GM12874 (cell line): ENCODE results near the gene LFNG.

Experiments used
- TF ChIP-seq, protein P1 (sequence below): IDR thresholded peaks from 2 replicates; pipeline ENCODE4 v1.5.1; 2011; ENCODE audit warnings: low read depth, mild to moderate bottlenecking, control low read depth, low read length, moderate library complexity; ENCODE audit not compliant: insufficient read depth

LFNG gene

DNA sequence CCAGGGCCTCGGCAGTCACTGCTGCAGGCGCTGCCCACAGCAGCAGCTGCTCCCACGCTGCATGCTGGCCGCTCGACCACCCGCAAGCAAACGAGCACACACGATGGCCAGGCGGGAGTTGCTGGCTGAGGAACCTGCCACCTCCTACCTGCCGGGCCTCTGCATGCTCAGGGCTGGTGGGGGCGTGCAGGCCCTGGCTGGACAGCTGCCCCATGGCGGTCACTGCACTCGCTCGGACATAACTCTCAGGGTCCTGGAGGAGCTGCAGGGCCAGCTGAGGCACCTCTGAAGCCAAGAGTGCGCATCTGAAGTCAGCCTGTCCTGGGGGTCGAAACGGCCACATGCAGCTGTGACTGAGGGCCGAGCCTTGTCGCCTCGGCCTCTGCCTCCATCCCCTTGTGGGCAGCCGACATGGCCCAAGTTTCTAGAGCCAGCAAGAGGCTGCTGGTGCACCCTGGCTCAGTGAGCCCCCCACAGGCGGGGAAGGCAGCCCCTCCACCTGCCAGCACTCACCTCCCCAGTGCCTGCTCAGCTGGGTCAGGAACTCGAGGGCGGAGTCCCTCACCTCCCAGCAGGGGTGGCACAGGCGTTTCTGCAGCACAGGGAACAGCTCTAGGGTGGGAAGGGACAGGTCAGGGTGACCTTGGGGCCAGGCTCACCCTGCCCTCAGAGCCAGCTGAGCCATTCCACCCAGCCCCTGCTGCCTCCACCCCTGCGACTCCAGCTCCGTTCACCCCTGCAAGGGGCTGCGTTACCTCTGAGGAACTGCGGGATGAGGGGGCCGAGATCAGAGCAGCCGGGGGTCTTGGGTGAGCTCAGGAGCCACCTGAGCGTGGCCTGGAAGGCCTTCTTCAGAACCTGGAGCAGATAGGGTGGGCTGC lies 19.7 kb downstream of the LFNG start:
- TF ChIP-seq, protein P1, sequence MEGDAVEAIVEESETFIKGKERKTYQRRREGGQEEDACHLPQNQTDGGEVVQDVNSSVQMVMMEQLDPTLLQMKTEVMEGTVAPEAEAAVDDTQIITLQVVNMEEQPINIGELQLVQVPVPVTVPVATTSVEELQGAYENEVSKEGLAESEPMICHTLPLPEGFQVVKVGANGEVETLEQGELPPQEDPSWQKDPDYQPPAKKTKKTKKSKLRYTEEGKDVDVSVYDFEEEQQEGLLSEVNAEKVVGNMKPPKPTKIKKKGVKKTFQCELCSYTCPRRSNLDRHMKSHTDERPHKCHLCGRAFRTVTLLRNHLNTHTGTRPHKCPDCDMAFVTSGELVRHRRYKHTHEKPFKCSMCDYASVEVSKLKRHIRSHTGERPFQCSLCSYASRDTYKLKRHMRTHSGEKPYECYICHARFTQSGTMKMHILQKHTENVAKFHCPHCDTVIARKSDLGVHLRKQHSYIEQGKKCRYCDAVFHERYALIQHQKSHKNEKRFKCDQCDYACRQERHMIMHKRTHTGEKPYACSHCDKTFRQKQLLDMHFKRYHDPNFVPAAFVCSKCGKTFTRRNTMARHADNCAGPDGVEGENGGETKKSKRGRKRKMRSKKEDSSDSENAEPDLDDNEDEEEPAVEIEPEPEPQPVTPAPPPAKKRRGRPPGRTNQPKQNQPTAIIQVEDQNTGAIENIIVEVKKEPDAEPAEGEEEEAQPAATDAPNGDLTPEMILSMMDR = no peak

DNA sequence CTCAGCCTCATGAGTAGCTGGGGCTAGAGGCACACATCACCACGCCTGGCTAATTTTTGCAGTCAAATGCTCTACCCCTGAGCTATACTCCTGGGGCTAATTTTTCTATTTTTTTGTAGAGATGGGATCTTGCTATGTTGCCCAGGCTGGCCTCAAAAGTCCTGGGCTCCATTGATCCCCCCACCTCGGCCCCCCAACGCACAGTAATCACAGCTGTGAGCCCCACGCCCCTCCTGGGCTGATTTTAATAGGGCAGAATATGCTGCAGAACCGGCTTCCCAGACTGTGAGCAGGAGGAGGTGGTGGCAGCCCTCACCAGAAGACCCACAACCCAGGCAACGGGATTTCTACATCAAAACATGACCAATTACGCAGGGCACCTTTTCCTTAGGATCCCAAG lies 20.6 kb downstream of the LFNG start:
- TF ChIP-seq, protein P1 = no peak

DNA sequence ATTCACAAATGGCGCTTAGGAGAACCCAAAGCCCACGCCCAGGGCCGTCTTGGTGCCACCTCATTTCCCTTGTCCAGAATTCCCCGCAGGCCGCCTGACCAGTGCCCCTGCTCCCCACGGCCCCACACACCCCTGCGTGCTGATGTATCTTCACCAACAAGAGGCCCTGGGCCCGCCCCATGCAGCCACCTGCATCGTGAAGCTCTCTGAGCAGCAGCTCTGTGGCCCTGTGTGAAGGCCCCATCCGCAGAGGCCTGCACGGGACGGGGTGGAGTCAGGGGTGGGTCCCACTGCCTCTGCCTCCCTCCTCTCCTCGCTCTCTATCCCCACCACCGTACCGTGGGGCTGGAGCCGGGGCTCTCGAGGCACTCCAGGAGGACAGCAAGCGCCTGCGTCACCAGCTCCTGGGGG lies 21.1 kb downstream of the LFNG start:
- TF ChIP-seq, protein P1 = no peak

DNA sequence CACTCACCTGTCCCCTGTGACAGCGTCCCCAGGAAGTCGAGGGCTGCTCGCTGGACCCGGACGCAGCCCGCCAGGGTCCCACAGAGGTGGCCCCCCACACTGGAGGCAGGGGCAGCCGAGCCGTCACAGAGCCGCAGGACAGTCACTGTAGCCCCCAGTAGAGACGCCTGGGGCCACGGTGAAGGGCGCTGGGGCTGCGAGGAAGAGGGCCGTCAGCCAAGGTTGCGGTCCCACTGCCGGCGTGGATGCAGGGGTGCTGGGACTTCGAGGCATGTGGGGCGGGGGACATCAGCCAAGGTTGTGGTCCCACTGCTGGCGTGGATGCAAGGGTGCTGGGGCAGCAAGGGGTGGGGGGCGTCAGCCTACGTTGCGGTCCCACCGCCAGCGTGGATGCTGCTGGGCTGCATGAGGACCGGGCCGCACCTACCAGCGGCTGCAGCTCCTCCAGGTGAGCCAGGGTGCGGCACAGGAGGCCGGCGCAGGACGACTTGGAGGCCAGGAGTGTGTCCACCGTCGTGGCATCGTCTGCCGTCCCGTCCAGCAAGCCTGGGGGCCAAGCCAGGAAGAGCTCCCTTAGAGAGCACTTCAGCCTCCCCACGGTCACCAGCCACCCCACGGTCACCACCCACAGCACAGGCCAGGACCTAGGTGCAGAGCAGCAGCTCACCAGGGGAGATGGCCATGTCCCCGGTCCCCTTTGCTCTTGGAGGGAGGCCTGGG lies 21.9 kb downstream of the LFNG start:
- TF ChIP-seq, protein P1 = no peak

DNA sequence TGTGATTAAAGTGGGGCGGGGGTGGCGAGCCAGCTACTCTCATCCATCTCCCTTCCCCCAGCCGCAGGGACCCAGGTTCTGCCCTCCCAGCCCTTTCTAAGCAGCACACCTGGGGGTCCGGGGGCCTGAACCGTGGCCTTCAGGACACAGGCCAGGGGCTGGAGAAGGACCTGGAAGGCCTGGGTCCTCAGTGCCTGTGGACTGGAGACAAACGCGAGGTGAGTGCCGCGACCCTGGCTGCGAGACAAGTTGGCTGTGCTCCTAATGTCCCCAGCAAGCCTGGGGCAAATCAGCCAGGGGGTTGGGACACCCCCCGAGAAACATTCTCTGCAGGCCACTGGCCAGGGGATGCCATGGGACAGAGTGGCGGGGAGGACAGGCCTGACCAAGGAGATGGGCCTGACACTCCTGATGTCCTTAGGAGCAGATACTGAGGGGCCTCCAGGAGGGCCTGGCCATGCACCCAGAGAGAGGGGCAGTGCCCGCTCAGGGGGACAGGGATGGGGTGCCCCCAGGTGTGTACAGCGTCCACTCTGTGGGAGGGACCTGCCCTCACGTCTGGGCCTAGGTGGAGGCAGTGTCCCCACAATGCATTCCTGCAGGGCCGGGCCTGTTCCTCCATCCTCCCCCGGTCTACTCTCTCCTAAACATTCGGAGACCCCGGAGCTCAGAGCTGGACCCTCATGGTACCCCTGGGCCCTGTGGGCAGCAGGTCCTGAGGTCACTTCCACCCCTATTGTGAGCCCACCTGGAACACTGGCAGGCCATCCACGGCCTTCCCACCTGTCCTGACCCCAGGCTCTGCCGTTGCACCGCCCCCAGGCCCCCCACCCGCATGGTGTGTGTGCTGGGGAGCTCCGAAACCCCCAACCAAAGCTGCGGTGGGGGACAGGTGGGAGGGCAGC lies 22.7 kb downstream of the LFNG start:
- TF ChIP-seq, protein P1 = no peak

DNA sequence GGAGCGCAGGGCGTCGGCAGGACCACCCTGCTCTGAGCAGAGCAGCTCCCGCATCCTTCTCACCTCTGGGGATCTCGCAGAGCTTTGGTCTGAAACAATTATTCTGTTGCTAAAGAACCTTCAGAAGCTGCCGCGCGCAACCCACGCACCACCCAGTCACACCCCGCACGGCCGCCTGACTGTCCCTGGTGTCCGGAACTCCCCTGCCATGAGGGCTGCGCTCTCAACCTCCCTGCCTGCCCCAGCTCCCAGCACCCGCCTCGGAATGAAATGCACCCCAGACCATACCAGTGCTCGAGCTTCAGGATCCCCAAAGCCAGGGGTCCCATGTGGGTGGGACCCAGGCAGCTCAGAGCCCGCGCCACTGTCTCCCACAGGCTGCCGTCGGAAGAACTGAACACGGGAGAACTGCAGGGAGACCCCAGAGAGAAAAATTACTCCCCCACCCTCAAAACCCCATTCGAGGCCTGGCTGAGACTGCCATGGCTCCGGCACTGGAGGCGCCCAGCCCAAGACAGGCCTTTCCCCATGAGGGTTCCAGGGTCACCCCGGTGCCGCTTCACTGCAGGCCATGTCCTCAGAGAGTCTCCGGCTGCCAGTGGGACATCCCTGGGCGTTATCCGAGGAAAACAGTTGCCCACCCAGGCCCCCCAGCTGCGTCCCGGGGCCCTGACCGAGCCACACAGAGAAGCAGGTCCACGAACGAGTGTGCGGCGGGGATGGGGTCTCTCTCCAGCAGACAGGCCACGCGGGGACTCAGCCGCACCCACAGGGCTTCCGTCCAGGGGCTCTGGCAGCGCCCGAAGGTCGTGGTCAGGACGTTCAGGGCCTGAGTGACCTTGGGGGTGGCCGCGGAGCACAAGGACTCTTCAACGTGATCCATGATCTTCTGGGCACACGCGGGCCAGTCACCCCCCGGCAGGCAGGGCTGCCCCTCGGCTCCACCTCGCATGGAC lies 23.6 kb downstream of the LFNG start:
- TF ChIP-seq, protein P1 = no peak
